ENCODE data around the gene PACRG.

DNA sequence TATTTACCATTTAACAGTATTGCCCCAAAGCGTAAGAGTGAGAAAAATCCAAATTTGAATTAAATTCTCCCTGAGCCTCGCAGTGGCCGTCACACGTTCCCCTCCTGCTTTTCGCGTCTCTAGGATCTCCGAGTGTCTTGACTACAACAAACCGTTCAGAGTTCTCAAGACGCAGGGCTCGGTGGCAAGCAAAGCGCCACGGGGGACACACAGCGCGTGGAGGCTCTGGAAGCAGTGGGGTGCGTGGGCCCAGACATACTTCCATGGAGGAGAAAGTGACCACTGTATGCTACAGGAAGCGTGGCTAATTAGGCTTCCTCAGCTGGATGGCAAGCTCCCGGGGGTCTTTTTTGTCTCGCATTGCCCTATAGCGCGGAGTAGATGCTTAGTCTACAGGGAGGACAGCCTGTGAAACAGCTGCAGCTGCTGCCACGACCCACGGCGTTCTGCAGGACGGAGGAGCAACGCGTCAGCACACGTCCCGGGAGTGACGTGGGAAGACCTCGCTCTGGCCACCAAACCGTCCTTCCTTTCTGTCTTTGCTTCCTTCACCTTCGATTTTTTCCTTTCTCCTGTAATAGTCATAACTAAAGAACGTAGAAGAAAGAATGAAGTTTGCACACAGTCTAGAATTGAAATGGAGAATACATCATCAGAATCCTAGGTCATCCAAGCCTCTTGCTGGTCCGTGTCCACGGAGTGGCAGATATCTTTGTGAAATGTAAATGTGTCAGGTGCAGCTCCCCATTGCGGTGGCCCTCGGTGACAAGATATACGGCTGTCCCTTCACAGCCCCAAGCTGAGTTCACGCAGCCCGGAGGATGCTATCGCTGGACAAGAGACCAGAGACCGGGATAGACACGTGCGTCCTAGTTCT lies 582.6 kb downstream of the PACRG start:
- TF ChIP-seq FOXJ3 (CRISPR knock-in tag; IDR thresholded peaks at IDR 0.05; ENCODE audit: borderline replicate concordance) (no peak), CTCF (IDR thresholded peaks at IDR 0.05) (no peak), ESRRA (CRISPR knock-in tag; IDR thresholded peaks at IDR 0.05; ENCODE audit: borderline replicate concordance) (no peak), CREB1 (CRISPR knock-in tag; IDR thresholded peaks at IDR 0.05) (no peak), NR3C1 (CRISPR knock-in tag; conservative IDR thresholded peaks at IDR 0.05; ENCODE audit: low read depth) (no peak), CREM (CRISPR knock-in tag; IDR thresholded peaks at IDR 0.05) (no peak), ATF2 (CRISPR knock-in tag; IDR thresholded peaks at IDR 0.05; ENCODE audit: borderline replicate concordance, low read depth) (no peak), ATF1 (CRISPR knock-in tag; IDR thresholded peaks at IDR 0.05) (no peak), MAX (CRISPR knock-in tag; IDR thresholded peaks at IDR 0.05) (no peak), CBFB (CRISPR knock-in tag; IDR thresholded peaks at IDR 0.05; ENCODE audit: low read depth) (no peak)
- TF ChIP-seq, protein P1, sequence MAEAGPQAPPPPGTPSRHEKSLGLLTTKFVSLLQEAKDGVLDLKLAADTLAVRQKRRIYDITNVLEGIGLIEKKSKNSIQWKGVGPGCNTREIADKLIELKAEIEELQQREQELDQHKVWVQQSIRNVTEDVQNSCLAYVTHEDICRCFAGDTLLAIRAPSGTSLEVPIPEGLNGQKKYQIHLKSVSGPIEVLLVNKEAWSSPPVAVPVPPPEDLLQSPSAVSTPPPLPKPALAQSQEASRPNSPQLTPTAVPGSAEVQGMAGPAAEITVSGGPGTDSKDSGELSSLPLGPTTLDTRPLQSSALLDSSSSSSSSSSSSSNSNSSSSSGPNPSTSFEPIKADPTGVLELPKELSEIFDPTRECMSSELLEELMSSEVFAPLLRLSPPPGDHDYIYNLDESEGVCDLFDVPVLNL (CRISPR knock-in tag; IDR thresholded peaks at IDR 0.05; ENCODE audit: borderline replicate concordance, low read depth) = no peak
